Skin of body (tissue), 2 donors: ENCODE results near the gene HES1. TPM values are rescaled to one million over a fixed set of nuclear protein-coding genes. Genes with fewer than 3 reads are reported as not detected.

Experiments
- DNase-seq: peaks from one replicate; lab custom pipeline; 2025; lab: John Stamatoyannopoulos, UW
- total RNA-seq: library from RNA; depleted of rRNA; stranded (reverse); fragments of >200 nt; gene quantifications from one replicate; pipeline ENCODE4 v1.2.3, GENCODE V29; 2014

HES1 gene
- total RNA-seq, 1 donor from 2014 or later, result 53.8 TPM

DNA sequence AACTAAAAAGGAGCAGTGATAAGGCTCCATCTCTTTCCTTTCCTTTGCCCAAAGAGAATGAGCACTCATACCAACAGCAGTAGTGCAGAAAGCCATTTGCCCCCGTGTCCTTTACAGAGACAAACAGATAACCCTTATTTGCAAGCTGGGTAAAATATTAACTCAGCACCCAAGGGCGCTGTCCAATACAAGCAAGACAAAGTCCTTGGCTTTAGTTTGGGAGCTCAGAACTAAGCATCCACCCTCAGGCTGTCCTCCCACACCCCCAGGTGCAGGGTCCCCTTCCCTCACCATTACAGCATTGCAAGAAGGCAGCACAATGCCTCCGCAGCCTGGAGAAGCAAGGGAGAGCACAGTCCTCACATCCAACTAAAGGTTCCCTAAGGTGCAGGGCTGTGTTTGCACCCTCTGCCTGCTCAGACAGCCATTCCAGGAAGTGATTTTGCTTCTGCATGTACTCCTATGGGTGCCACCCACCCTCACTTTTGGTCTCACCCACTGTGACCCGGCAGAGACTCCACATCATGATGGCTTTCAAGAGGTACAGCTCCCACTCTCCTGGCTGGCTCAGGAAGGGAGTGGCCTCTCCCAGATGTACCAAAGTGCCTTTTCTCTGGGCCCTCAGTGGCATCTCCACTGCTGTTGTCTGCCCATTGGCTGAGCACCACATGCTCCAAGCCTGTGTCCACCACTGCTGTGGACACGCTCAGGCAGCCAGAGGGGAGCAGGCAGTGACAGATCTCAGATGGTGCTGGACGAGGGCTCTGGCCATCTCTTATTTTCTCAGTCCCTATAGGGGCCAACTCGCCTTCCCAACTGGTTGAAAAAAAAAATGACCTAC lies 34.1 kb upstream of the HES1 start:
- DNase-seq, result no peak

DNA sequence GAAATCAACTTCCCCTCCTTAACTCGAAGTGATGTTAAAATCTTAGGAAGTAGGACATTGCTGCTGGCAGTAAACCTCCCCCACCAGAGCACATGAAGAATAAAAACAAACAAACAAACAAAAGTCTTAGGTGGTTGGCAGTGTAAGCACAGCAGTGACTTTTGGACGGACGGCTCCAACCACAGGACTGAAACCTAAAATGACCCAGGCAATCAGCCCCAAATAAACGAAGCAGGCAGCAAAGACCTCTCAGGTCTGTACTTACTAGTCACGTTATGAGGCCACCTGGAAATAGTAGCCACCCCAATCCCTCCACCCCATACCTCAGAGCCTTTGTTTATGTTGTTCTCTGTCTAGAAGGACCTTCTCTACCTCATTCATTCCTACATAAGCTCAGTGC lies 33.5 kb upstream of the HES1 start:
- DNase-seq, result no peak

DNA sequence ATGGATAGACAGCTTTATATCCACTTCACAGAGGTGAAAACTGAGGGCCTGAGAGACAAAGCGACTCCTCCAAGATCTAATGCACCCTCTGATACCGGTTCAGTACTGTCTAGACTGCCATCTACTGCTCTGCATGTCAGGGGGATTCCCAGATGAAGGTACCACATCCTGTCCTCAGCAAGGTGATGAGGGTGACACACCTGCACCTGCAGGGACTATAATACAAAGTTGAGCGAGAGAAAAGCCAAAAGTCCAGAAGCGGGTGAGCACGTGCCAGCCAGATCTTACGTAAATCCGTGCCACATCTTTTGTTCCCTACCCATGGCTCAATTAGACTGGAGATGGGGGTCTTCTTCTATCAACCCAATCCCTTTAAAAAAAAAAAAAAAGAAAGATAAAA lies 32.4 kb upstream of the HES1 start:
- DNase-seq, result no peak

GRCh38 chr3:194103983-194104751 lies 31.8 kb upstream of the HES1 start:
- DNase-seq, result no peak

- no peak for DNase-seq
These were observed 30.7 kb upstream of the HES1 start for GRCh38 chr3:194105292-194105691.

- no peak for DNase-seq
These were observed 28.8 kb upstream of the HES1 start for GRCh38 chr3:194107107-194107506.

- no peak for DNase-seq
These were observed 26.6 kb upstream of the HES1 start for GRCh38 chr3:194109192-194109863.

GRCh38 chr3:194110483-194110882 lies 25.5 kb upstream of the HES1 start:
- no peak for DNase-seq

DNA sequence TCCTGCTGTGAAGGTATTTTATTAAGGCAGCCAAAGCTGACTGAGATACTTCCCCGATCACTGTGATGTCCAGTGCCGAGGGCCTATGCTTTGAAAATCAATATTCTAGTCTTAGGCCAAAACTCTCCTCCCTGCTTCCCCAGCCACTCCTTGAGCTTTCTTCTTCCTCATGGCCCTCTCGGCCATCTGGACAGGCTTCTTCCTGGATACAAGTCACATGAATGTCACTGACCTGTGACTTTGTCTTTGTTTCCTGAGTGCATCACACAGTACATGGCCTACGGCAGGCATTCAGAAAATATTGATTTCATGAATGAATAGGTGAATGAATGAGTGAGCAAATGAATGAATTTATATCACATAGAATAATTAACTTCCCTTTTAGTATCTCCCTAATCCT lies 24.6 kb upstream of the HES1 start:
- no peak for DNase-seq

- DNase-seq, result no peak
These were observed 23.5 kb upstream of the HES1 start for GRCh38 chr3:194112120-194113106.

DNA sequence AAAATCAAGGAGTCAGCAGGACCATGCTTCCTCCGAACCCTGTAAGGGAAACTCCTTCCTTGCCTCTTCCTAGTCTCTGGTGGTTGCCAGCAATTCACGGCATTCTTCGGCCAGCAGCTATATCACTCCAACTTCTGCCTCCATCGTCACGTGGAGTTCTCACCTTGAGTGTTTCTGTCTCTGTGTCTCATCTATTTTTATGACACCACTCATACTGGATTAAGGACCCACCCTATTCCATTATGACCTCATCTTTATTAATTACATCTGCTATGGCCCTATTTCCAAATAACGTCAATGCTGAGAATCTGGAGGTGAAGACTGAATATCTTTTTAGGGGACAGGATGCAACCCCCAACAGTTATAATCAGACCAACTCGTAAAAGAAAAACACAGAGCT lies 21.8 kb upstream of the HES1 start:
- no peak for DNase-seq

DNA sequence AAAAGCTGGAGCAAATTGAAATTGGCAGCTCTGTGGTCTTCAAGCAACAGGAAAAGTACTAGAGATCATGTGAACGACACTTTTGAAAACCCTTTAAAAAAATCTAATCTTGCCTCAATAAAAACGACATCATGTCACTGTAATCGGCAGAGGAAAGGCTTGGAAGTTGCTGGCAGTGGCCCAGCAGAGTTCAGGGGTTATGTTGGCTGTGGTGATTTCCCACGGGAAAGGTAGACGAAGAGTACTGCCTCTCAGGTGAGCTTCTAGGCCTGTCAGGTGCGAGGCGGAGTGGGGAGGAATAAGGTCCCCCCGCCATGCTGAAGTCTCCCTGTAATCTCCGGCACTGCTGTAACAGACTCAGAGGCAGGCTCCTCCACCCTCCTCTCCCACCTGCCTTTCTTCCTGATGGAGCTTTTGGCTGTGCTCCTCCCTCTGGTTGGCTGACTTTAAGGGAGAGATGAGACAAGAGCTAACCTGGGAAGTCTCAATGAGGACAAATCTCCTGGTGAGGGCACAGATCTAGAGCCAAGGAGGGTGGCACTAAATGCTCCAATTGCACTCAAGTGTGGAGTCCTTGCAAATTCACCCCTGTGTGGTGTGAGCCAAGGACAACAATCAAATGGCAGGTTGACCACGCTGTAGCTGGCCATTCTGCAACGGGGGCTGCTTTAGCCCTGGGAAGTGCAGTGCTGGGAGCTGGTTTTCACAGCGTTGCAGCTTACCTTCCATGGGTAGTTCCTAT lies 18.7 kb upstream of the HES1 start:
- DNase-seq, result no peak

GRCh38 chr3:194118920-194119319 lies 17.0 kb upstream of the HES1 start:
- DNase-seq, result no peak

GRCh38 chr3:194119831-194120590 lies 15.9 kb upstream of the HES1 start:
- no peak for DNase-seq

DNA sequence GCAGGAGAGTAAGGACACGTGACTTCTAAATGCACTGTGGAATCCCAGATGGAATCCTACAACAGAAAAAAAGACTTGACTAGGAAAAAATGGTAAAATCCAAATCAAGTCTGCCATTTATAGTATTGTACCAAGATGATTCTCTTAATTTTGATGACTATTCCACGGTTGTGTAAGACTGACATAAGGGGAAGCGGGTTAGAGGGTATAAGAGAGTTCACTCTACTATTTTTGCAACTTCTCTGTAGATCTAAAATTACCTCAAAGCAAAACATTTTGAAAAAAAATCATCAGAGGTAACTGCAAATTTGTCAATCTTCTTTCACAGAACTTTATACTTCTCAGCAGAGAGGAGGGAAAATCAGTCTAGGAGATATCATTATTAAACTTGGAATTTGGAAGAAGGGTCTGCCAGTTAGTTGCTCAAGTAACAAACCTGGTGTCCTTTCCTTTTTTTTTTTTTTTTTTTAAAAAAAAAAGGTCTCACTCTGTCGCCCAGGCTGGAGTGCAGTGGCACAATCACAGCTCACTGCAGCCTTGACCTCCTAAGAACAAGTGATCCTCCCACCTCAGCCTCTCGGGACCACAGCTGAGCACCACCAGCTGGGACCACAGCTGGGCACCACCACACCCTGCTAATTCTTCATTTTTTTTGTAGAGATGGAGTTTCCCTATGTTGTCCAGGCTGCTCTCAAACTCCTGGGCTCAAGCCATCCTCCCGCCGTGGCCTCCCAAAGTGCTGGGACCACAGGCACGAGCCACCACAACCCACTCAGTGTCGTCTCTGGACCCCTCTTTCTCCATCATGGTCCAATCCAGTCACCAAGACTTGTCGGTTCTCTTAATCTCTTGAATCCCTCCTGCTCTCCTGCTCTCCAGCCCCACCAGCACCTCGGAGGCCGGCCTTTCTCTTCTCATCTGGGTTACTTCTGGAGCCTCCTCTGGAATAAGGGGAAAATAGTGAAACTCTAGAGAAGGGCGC lies 14.9 kb upstream of the HES1 start:
- DNase-seq, result no peak

- DNase-seq, result no peak
These were observed 13.9 kb upstream of the HES1 start for GRCh38 chr3:194121891-194122631.

DNA sequence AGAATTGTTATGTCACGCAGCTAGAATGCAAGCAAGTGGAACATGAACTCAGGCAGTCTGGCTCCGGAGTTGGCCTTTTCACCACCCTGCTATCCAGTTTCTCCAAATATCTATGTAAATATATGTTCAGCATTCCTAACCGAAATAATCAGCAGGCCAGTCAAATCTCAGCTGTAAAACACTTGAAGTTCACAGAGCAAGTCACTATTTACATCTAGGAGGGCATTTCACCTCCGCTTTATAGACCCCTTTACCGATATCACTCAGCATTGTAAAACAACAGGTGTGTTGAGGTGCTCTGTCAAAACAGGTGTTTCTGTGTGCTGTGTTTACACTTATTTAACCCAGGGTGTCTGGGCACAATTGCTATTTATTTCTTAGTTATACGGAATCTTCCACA lies 12.2 kb upstream of the HES1 start:
- no peak for DNase-seq

GRCh38 chr3:194124193-194124592 lies 11.8 kb upstream of the HES1 start:
- no peak for DNase-seq
